SK-N-SH (cell line): ENCODE results near the gene CDC25B. TPM values are rescaled to one million over a fixed set of nuclear protein-coding genes. Genes with fewer than 3 reads are reported as not detected.
A peak's percentile ranks its signal among the peaks of the same experiment; 100 is the strongest.

ENCODE experiments used
- CTCF ChIA-PET: fragments of 300-600, 350-600 bp; formaldehyde crosslinking; extraction: SDS; loops from one replicate; lab custom pipeline; 2021; lab: Yijun Ruan, JAX
- POLR2A ChIA-PET: fragments of 350-600 bp; sonication (Branson Sonifier 250); formaldehyde crosslinking; extraction: SDS; loops from one replicate; lab custom pipeline; 2020; ENCODE audit warnings: antibody characterized with exemption, inconsistent platforms; lab: Yijun Ruan, JAX
- DNase-seq: peaks from one replicate; pipeline ENCODE4 v3.0.0; 2012
- H2AFZ ChIP-seq: fragments of 200-600 bp; sonication (generic); 2 replicates; pipeline ENCODE4 v1.8.1; 2016; ENCODE audit warnings: antibody characterized with exemption, mild to moderate bottlenecking, low read depth
- H3F3A ChIP-seq: fragments of 200-600 bp; sonication (generic); replicated peaks from 2 replicates; pipeline ENCODE3; 2016; ENCODE audit warnings: antibody characterized with exemption, mild to moderate bottlenecking; ENCODE audit not compliant: insufficient read depth
- H3K27ac ChIP-seq, 2 experiments: fragments of 200-500 bp in 1 of 2; fragments of 200-600 bp in 1 of 2; sonication (Bioruptor generic) in 1 of 2; sonication (generic), shearing (Covaris generic) in 1 of 2; 2 replicates each; pipeline versions ENCODE4 v1.5.1 to v1.6.1; 2014 to 2016; ENCODE audit warnings: low read depth in 2 of 2, inconsistent platforms in 1 of 2, low read length in 1 of 2, mild to moderate bottlenecking in 1 of 2, mixed read lengths in 1 of 2
- H3K27me3 ChIP-seq: fragments of 200-600 bp; sonication (generic), shearing (Covaris generic); 2 replicates; pipeline ENCODE4 v1.6.1; 2016; ENCODE audit warnings: mixed run types; ENCODE audit not compliant: insufficient read depth
- H3K36me3 ChIP-seq, 2 experiments: fragments of 200-500 bp in 1 of 2; fragments of 200-600 bp in 1 of 2; sonication (Bioruptor generic) in 1 of 2; sonication (generic) in 1 of 2; replicated peaks in 1 of 2; 2 replicates each; pipeline versions ENCODE3 to v1.5.1; 2014 to 2016; ENCODE audit warnings: low read length in 1 of 2, mild to moderate bottlenecking in 1 of 2; ENCODE audit not compliant: insufficient read depth in 2 of 2, control insufficient read depth in 1 of 2
- H3K4me1 ChIP-seq, 2 experiments: fragments of 200-500 bp in 1 of 2; fragments of 200-600 bp in 1 of 2; sonication (Bioruptor generic) in 1 of 2; sonication (generic), shearing (Covaris generic) in 1 of 2; 2 replicates each; pipeline versions ENCODE4 v1.5.1 to v1.6.1; 2014 to 2016; ENCODE audit warnings: low read depth in 1 of 2, low read length in 1 of 2, mixed run types in 1 of 2; ENCODE audit not compliant: insufficient read depth in 2 of 2, control insufficient read depth in 1 of 2
- H3K4me2 ChIP-seq: fragments of 200-600 bp; sonication (generic), shearing (Covaris generic); 2 replicates; pipeline ENCODE4 v1.6.1; 2017; ENCODE audit warnings: mixed run types
- H3K4me3 ChIP-seq, 2 experiments: fragments of 200-500 bp in 1 of 2; fragments of 200-600 bp in 1 of 2; sonication (Bioruptor generic) in 1 of 2; sonication (generic), shearing (Covaris generic) in 1 of 2; 2 replicates each; pipeline versions ENCODE4 v1.5.1 to v1.8.1; 2014 to 2016; ENCODE audit warnings: low read depth in 2 of 2, inconsistent platforms in 1 of 2, low read length in 1 of 2, mild to moderate bottlenecking in 1 of 2, mixed read lengths in 1 of 2, moderate library complexity in 1 of 2
- H3K79me2 ChIP-seq: fragments of 200-600 bp; sonication (generic); 2 replicates; pipeline ENCODE4 v1.8.1; 2017; ENCODE audit warnings: mild to moderate bottlenecking; ENCODE audit not compliant: insufficient read depth
- H3K9ac ChIP-seq: fragments of 200-600 bp; sonication (generic); 2 replicates; pipeline ENCODE4 v1.6.1; 2017; ENCODE audit warnings: mixed run types
- H3K9me2 ChIP-seq: fragments of 200-600 bp; sonication (generic); 2 replicates; pipeline ENCODE4 v1.6.1; 2017; ENCODE audit warnings: mixed run types
- H3K9me3 ChIP-seq: fragments of 200-600 bp; sonication (generic); 2 replicates; pipeline ENCODE4 v1.6.1; 2017; ENCODE audit warnings: mixed run types, mild to moderate bottlenecking, moderate library complexity
- H4K20me1 ChIP-seq: fragments of 200-600 bp; sonication (generic); 2 replicates; pipeline ENCODE4 v1.6.1; 2017; ENCODE audit warnings: mild to moderate bottlenecking, mixed run types; ENCODE audit not compliant: insufficient read depth
- CTCF ChIP-seq: fragments of 200-600 bp; sonication (generic); IDR thresholded peaks from 2 replicates; pipeline ENCODE4 v1.6.1; 2017; ENCODE audit warnings: antibody characterized with exemption, mild to moderate bottlenecking, moderate library complexity
- EZH2phosphoT487 ChIP-seq: fragments of 200-600 bp; sonication (generic); IDR thresholded peaks from 2 replicates; pipeline ENCODE4 v1.6.1; 2017; ENCODE audit warnings: low read depth, mixed run types, mild to moderate bottlenecking, antibody characterized with exemption, moderate library complexity, borderline replicate concordance
- FOSL2 ChIP-seq: IDR thresholded peaks from 2 replicates; pipeline ENCODE4 v1.4.0; 2012; ENCODE audit warnings: low read depth, mild to moderate bottlenecking, moderate library complexity, borderline replicate concordance
- IRF3 ChIP-seq: fragments of 150-350 bp; IDR thresholded peaks from 2 replicates; pipeline ENCODE4 v1.6.1; 2016; ENCODE audit warnings: mild to moderate bottlenecking, low read depth, low read length
- MAX ChIP-seq: IDR thresholded peaks from 2 replicates; pipeline ENCODE4 v1.4.0; 2012; ENCODE audit warnings: low read depth
- MXI1 ChIP-seq: IDR thresholded peaks from 2 replicates; pipeline ENCODE4 v1.6.1; 2012; ENCODE audit warnings: mild to moderate bottlenecking, low read depth, low read length, improper control_type of control experiment
- RAD21 ChIP-seq: IDR thresholded peaks from 2 replicates; pipeline ENCODE4 v1.6.1; 2012; ENCODE audit warnings: mild to moderate bottlenecking, low read length
- RCOR1 ChIP-seq: fragments of 150-350 bp; IDR thresholded peaks from 2 replicates; pipeline ENCODE4 v1.6.1; 2017; ENCODE audit warnings: antibody characterized with exemption, low read length
- REST ChIP-seq: IDR thresholded peaks from 2 replicates; pipeline ENCODE4 v1.6.1; 2012; ENCODE audit warnings: mild to moderate bottlenecking, low read depth, low read length, moderate library complexity
- SMC3 ChIP-seq: IDR thresholded peaks from 2 replicates; pipeline ENCODE4 v1.6.1; 2012; ENCODE audit warnings: low read depth, low read length, improper control_type of control experiment
- TAF1 ChIP-seq: IDR thresholded peaks from 2 replicates; pipeline ENCODE4 v1.6.1; 2012; ENCODE audit warnings: low read depth, mild to moderate bottlenecking, low read length, moderate library complexity, borderline replicate concordance
- WGBS: methylation state at CpG from one replicate; pipeline ENCODE4 v1.1.6; 2017; ENCODE audit warnings: low lambda C conversion rate; 5-methylcytosine and 5-hydroxymethylcytosine counted together
- polyA plus RNA-seq, 3 experiments: library from polyadenylated mRNA; depleted of rRNA; stranded (reverse); fragments of >200 nt; gene quantifications; 2 replicates each; pipeline ENCODE4 v1.2.3, GENCODE V29; 2012
- TF ChIP-seq, protein P1 (sequence below): IDR thresholded peaks from 2 replicates; pipeline ENCODE4; 2012

Gene CDC25B
- polyA plus RNA-seq, 1 of the 3 experiments (the other 2 are of a cell fraction), result 56.5 TPM

DNA sequence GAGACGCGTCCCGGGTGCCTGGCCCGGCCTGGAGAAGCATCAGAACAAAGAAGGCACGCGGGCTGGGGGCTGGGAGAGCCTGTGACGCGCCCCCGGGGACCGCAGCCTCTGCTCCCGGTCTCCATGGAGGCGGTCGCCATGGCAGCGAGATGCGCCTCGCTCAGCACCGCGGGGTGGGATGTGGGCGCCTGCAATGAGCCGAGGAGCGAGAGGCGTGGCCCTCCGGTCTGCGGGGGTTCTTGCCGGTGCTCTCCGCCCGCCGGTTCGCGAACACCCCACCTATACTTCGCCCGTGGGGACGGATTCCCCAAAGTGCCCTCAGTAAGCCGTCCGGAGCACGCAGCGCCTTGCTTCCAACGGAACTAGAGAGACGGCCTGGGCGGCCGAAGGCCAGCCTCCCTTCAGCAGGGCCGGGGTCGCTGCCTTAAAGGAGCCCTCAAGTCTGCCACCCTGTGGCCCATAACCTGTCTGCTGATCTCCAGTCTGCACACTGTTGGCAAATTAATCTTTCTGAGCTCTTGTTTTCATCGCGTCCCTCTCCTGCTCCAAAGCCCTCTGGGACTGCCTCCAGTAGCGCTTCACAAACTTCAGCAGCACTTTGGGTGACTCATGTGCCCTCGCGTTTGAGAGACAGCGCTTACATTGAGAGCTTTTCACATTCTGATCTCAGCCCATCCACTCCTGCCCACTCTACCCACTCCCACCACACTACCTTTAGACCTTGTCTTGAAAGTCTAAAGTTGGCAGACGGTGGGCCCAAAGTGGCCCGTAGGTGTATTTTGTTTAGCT, 27.6 kb upstream of the CDC25B start:
- Histone ChIP-seq H3K9me2 (no peaks in the 10 kb centered on the region), H3K27ac (peak overlapping the region; percentile 94 to 95), H3K4me3 (peak overlapping the region; percentile 83 to 93), H4K20me1 (no peaks in the 10 kb centered on the region), H3K9me3 (no peaks in the 10 kb centered on the region)
- TF ChIP-seq CTCF, result peak; percentile 58
- peak; percentile 43; the same call in 1 of the 2 replicates for TF ChIP-seq FOSL2
- TF ChIP-seq IRF3, result no peak
- peak; percentile 53 for TF ChIP-seq TAF1
- TF ChIP-seq, protein P1, sequence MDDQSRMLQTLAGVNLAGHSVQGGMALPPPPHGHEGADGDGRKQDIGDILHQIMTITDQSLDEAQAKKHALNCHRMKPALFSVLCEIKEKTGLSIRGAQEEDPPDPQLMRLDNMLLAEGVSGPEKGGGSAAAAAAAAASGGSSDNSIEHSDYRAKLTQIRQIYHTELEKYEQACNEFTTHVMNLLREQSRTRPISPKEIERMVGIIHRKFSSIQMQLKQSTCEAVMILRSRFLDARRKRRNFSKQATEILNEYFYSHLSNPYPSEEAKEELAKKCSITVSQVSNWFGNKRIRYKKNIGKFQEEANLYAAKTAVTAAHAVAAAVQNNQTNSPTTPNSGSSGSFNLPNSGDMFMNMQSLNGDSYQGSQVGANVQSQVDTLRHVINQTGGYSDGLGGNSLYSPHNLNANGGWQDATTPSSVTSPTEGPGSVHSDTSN, result peak; percentile 30; the same call in 1 of the 2 replicates
- peak; percentile 61 for TF ChIP-seq RAD21
- no peak for TF ChIP-seq EZH2phosphoT487
- 0 out of 2 replicates have a peak, but pooled peaks have one; percentile 7 for TF ChIP-seq MAX
- TF ChIP-seq RCOR1, result peak; percentile 5; the same call in 1 of the 2 replicates
- TF ChIP-seq REST, result no peak
- TF ChIP-seq MXI1, result peak; percentile 82
- peak; percentile 59; the same call in 1 of the 2 replicates for TF ChIP-seq SMC3
- TF ChIP-seq, all 33 proteins: peak for 9
- Histone ChIP-seq H3F3A (peaks cover 17% of the 10 kb centered on the region), H3K9ac (peak overlapping the region; percentile 97), H3K4me2 (peak overlapping the region; percentile 95), H3K36me3 (no peaks in the 10 kb centered on the region), H3K27me3 (no peaks in the 10 kb centered on the region), H2AFZ (peak overlapping the region; percentile 81), H3K4me1 (peaks cover 9 to 22% of the 10 kb centered on the region in 2 experiments; a peak in 3 of 4 replicates), H3K79me2 (peaks cover 11% of the 10 kb centered on the region; the same call in 1 of the 2 replicates)
- POLR2A ChIA-PET, result interaction anchor here (1.0 to 2.7 kb wide), 9 partner anchors 9 to 52 kb away, joined by 3 to 18 read pairs (median 7); partner anchors contain the start of genes AP5S1, CDC25B, CENPB and SPEF1
- WGBS, result under 1% methylated on average over 26 of the region's 51 CpGs
- CTCF ChIA-PET, result interaction anchor here (0.5 to 13.1 kb wide), 28 partner anchors 10 to 317 kb away, joined by 3 to 151 read pairs (median 8); partner anchors contain the start of genes AP5S1, CENPB and SPEF1
- peak; percentile 91 for DNase-seq
